CD4-positive, alpha-beta T cell treated with Interleukin-17A for 4 hours (primary cell): ENCODE data around the gene CRTC1.

Experiments
- DNase-seq: peaks from one replicate; pipeline ENCODE4 v3.0.0-alpha.2; 2020; ENCODE audit warnings: mixed read lengths

CRTC1 gene, protein sequence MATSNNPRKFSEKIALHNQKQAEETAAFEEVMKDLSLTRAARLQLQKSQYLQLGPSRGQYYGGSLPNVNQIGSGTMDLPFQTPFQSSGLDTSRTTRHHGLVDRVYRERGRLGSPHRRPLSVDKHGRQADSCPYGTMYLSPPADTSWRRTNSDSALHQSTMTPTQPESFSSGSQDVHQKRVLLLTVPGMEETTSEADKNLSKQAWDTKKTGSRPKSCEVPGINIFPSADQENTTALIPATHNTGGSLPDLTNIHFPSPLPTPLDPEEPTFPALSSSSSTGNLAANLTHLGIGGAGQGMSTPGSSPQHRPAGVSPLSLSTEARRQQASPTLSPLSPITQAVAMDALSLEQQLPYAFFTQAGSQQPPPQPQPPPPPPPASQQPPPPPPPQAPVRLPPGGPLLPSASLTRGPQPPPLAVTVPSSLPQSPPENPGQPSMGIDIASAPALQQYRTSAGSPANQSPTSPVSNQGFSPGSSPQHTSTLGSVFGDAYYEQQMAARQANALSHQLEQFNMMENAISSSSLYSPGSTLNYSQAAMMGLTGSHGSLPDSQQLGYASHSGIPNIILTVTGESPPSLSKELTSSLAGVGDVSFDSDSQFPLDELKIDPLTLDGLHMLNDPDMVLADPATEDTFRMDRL

GRCh38 chr19:18683109-18683957 lies at the start of gene CRTC1:
CRTC1 (plus strand) TSS chr19:18683680; CDS start chr19:18683703, 23 bp downstream.
- DNase-seq = peak; percentile 95

DNA sequence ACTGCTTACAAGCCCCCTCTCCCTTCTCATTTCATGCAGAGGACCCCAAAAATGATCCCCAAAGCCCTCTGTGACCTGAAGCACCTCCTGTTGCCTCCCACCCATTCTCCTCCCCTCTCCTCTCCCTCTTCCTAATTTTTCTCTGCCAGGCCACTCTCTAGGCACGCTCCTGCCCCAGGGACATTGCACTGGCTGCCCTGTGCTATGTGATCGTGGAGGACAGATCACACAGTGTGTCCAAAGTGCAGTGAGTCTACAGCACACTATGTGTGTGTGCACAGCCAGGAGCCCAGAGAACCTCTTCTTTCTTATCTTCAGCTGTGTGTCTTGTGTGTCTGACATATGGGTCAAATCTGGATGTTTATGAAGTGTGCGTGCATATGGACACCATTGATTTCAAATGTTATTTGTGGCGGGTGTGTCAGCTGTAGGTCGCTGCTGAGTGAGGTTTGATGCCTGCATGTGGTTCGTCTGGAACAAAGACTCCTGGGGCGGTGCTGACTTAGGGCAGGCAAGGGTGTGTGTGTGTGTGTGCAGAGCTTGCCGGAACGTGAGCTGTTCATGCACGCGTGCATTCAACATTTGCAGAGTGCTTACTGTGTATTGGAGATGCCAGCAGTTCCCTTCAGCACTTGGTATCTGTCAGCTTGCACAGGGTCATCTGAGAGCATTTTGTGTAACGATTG lies 48.7 kb upstream of the CRTC1 start:
- DNase-seq = peak; percentile 34

- DNase-seq = no peak
Measured at GRCh38 chr19:18635831-18636182, 47.7 kb upstream of the CRTC1 start.

DNA sequence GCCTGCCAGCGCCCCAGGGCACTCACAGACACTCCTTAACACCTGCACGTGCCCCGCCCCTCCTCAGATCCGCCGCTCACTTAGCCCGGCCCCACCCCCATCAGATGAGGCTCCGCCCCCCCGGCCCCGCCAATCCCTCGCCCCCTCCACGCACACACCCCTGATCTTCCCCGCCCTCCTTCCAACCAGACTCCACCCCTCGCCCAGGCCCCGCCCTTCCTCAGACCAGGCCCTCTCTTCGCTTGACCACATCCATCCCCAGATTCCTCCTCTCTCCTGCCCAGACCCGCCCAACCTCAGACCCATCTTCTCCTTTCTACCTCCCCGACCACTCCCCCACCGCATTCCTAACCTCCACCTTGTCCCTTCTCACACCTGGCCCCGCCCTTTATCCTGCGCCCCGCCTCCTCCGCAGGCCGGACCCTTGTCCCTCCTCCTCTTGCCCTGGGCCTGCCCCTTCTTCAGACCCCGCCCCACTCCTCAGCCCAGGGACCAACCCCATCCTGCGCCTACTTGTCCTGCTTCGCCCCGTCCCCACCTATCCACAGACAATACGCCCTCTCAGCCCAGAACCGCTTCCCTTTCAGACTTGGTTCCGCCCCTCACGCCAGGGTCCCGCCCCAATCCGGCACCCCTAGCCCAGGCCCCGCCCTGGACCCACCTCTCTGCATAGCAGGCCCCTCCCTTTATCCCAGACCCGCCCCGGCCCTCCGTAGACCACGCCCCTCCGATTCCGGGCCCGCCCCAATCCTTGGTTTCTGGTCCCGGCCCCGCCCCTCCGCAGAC lies 47.1 kb upstream of the CRTC1 start:
- peak; percentile 100 for DNase-seq

DNA sequence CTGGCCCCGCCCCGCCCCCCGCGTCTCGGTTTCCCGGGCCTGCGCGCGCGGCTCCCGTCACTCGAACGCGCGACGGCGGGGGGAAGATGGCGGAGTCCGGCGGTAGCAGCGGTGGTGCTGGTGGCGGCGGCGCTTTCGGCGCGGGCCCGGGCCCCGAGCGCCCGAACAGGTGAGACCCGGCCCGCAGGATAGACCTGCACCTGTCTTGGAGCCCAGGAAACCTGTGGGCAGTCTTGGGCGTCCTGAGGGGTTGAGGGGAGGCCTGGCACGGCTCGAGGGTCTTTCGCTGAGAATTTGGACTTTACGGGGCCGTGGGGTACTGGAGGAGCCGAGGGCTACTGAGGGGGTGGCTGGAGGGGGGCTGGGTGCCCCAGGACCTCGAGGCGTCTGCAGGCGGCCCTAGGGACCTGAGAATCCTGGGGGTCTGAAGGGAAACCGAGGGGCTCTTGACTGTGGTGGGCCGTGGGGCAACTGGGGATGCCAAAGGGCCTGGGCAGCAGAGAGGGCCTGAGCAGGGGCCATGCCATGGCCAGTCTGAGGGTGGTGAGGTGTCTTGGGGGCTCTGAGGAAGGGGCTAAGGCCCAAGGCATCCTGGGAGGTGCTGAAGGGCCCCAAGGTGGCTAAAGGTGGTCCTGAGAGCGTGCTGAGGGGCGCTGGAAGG lies 46.4 kb upstream of the CRTC1 start, which contains the start of gene KLHL26:
Gene KLHL26, plus strand, starts transcription at position 60 of the 661 bp plus-strand sequence. Its CDS starts 27 bp downstream, at position 87.
- DNase-seq = peak; percentile 9

DNA sequence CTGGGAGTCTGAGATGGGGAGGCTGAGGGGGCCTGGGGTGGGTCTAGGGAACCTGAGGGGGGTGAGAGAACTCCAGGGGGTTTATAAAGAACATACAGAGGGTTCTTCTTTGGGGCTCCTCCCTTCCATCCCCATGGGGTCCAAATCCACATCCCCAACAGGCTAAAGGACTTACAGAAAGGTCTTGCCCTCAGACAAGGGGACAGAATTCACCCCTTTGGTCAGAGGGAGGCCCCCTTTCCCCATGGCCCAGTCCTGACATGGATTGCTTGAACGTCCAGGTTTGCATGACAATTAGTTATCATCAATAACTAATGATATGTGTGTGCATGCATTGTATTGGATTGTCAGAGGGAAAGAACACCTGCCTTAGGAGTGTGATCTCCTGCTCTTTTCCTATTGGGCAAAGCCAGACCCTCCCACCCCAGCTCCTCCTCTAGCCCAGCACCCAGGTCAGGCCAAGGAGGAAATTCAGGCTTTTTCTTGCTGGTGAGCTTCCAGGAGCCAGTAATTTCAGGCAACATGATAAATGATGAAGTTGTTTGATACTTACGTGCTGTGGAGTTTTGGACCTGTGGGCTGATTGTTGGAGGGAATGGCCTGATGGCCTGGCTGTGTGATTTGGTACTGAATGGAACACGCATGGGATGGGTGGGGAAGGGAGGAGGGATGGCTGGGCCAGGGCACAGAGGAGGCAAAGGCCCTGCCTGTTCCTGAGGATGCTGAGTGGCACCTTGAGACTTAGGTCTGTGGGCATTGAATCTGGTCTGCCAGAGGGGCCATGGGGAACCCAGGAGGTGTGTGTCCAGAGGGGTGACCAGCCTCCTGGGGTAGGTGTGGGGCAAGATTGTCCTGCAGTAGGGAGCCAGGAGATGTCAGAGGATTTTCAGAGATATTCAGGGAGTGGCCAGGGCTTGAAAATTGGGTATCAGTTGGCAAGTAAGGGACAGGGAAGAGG lies 45.5 kb upstream of the CRTC1 start:
- no peak for DNase-seq

DNA sequence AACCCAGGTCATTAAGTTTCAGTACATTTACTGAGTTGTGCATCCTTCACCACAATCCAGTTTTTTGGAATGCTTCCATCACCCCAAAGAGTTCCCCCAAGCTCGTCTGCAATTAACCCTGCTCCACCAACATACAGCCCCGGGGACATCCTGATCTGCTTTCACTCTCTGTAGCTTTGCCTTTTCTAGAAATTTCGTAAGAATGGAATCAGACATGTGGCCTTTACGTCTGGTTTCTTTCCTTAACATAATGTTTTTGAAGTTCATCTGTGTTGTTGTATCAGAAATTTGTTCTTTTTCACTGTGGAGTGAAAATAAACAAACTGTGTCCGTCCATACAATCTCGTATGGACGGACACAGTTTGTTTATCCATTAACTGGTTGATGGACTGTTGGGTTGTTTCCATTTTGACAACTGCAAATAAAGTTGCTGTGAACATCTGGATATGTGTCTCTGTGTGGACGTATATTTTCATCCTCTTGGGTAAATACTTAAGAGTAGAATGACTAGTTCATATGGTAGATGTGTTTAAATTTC lies 43.7 kb upstream of the CRTC1 start:
- DNase-seq = no peak

DNA sequence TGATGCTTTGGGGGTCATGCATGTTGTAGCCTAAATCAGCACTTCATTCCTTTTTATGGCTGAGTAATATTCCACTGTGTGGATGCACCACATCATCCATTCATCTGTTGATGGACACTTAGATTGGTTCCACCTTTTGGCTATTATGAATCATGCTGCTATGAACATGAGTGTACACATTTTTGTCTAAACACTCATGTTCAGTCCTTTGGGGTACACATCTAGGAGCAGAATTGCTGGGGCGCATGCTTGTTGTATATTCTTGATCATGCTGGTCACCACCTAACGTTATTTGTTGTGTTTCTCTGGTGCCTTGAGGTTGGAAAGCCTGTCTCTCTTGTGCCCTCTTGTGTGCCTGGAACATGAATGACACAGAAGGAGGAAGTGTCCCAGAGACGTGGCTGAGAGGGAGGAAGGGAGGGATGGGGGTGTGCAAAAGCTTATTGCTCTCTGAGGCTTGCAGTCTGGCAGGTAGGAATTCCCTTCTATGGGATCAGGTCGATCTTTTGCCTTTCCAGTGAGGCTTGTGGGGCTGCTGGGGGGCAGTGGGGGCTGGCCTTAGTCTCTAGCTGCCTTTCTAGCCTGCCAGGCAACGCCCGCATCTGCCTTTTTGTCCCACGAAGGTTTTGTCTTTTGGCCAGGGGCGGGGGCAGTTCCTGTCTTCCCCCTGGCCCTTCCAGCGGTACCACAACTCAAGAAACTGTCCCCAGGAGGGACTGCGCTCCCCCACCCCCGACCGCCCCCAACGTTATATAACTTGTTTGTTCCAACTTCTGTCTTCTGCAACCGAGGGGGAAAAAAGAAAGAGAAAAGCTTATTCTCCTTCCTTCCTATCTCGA lies 39.1 kb upstream of the CRTC1 start:
- no peak for DNase-seq

DNA sequence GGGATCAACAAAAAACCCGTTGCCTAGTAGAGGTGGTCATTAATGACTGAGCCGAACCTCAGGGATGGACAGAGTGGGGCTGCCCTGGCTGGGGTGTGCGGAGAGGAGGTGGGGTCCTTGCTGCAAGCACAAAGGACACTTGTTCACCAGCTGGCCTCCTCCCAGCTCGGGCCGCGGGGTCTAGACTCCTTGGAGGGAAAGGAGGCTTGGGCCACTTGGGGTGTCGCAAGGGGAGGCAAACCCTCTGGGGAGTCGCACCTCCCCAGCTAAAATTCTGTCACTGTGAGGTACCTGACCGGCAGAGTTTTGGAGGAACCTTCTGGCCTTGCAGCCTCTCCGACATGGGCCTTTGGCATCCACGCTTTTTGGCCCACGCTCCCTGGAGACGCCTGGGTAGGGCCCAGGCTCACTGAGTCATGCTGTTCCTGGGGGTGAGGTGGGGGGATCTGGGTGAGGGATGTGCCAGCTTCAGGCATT lies 38.4 kb upstream of the CRTC1 start:
- no peak for DNase-seq

DNA sequence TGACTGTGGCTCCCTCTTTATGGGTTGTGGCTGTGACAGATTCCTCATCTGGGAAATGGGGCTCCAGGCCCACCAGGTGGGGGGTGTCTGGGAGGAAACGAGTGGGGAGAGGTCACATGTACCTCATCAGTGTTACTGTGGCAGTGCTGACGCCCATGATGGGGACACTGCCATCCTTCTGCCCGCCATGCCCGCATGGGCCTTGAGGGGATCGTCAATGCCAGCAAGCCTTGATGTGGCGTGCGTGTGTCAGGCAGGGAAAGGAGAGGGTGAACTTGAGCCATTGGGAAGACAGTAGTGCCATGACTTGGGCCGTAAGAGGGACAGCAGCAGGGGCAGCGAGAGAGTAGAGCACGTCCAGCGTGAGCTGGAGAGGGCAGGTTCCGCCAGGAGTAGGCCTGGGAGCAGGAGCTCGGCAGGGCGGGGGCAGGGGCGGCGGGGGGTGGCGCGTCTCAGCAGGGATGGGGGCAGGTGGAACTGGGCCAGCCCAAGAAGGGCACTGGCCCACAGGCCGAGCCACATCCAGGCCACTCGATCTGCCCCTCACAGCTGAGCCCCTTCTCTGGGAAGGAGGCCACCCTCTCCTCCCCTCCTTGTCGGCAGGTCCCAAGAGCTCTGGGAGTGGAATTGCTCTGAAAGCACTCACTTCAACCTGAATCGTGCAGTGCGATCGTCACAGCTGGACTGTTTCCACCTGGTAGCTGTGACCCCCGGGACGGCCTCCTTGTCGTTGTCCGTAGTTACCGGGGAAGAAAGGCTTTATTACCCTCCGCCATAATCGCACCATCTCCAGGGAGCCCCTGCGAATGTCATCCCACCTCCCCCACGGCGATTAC lies 36.7 kb upstream of the CRTC1 start:
- no peak for DNase-seq

DNA sequence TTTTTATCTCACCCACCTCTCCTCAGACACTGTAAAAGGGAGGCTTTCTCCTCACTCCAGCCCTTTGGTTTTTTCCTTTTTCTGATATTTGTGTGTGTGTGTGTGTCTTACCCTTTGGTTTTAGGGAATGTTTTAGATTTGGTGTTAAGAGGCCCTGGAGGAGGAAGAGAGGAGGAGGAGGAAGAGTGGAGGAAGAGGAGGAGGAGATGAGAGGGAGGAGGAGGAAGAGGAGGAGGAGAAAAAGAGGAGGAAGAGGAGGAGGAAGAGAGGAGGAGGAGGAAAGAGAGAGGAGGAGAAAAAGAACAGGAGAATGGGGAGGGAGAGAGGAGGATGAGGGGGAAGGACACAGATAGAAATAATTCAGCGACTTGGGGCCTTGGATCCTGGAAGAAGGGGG lies 36.1 kb upstream of the CRTC1 start:
- DNase-seq = no peak

DNA sequence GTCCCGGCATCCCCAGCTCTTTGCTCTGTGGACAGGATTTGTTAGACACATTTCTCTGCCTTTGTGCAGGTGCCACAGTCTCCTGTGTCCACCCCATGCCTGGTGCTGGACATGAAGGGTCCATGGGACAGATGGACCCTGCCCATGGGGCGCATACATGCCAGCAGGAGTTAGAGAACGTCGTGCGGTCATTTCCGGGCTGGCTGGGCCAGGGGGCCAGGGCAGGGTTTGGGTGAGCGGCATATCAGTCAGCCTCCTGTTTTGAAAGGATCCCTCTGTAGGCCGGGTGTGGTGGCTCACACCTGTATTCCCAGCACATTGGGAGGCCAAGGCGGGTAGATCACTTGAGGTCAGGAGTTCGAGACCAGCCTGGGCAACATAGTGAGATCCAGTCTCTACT lies 35.7 kb upstream of the CRTC1 start:
- no peak for DNase-seq

GRCh38 chr19:18648973-18649315 lies 34.5 kb upstream of the CRTC1 start:
- DNase-seq = no peak

GRCh38 chr19:18649371-18650020 lies 34.0 kb upstream of the CRTC1 start:
- no peak for DNase-seq

- DNase-seq = no peak
Measured at GRCh38 chr19:18650021-18650390, 33.5 kb upstream of the CRTC1 start.

DNA sequence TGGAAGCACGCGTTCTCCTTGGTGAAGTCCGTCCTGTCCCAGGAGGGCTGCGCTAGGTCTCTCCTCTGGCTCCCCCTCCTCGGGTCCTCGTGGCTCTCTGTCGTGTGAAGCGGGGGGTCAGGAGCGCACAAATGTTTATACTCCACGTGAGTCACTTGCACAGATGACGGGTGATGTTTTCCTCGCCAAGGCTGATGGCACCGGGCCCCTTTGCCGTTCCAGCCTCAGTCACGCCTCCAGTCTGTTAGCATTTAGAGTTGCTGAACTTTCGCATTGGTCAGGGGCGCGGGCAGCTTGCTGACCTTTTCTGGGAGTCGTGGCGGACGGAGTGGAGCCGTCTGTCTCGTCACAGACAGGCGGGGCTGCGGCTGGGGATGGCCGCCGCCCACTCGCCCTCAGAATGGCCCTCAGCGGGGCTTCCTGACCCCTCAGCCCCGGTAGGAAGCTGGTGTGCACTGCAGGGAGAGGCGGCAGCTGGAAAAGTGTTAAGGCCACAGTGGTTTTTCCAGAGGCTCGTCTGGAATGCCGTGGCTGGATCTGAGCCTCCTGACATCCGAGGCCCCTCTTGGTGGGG lies 32.9 kb upstream of the CRTC1 start:
- DNase-seq = no peak

- no peak for DNase-seq
Measured at GRCh38 chr19:18651300-18651699, 32.2 kb upstream of the CRTC1 start.
